HepG2 (cell line): Measurements from ENCODE around the gene TM9SF3. TPM values are rescaled to one million over a fixed set of nuclear protein-coding genes. Genes with fewer than 3 reads are reported as not detected.

Experiments used
- ARNTL ChIP-seq: sonication (generic); formaldehyde crosslinking; IDR thresholded peaks from 2 replicates; pipeline ENCODE4 v1.4.0; 2020; ENCODE audit warnings: mild to moderate bottlenecking, missing genetic modification reagents
- DNMT1 ChIP-seq: sonication (generic); formaldehyde crosslinking; IDR thresholded peaks from 2 replicates; pipeline ENCODE4 v1.5.1; 2020; ENCODE audit warnings: mild to moderate bottlenecking, missing genetic modification reagents
- ETS1 ChIP-seq: sonication (generic); formaldehyde crosslinking; IDR thresholded peaks from 2 replicates; pipeline ENCODE4 v1.4.0; 2020; ENCODE audit warnings: missing genetic modification reagents
- FOXA1 ChIP-seq, 2 experiments: fragments of 450-650 bp in 1 of 2; sonication (generic) in 1 of 2; formaldehyde crosslinking in 1 of 2; IDR thresholded peaks; 2 replicates each; pipeline versions ENCODE4 v1.4.0 to v1.6.1; 2016 to 2020; ENCODE audit warnings: missing genetic modification reagents in 1 of 2
- GABPA ChIP-seq, 2 experiments: IDR thresholded peaks; 2 replicates each; pipeline ENCODE4 v1.6.1; 2011 to 2016; ENCODE audit warnings: low read depth in 2 of 2, low read length in 1 of 2, missing biosample characterization in 1 of 2, missing genetic modification characterization in 1 of 2
- HDAC2 ChIP-seq: sonication (generic); formaldehyde crosslinking; IDR thresholded peaks from 2 replicates; pipeline ENCODE4 v1.4.0; 2020; ENCODE audit warnings: missing genetic modification reagents
- HMG20B ChIP-seq: conservative IDR thresholded peaks from 2 replicates; pipeline ENCODE4 v1.6.1; 2016; ENCODE audit warnings: missing genetic modification reagents, missing compliant biosample characterization
- HMGA1 ChIP-seq: sonication (generic); formaldehyde crosslinking; conservative IDR thresholded peaks from 2 replicates; pipeline ENCODE4 v1.4.0; 2020; ENCODE audit warnings: missing genetic modification reagents
- MEF2D ChIP-seq: sonication (generic); formaldehyde crosslinking; IDR thresholded peaks from 2 replicates; pipeline ENCODE4 v1.5.1; 2020; ENCODE audit warnings: mild to moderate bottlenecking, missing genetic modification reagents
- MIXL1 ChIP-seq: IDR thresholded peaks from 2 replicates; pipeline ENCODE4 v1.6.1; 2016
- MLLT10 ChIP-seq: sonication (generic); formaldehyde crosslinking; IDR thresholded peaks from 2 replicates; pipeline ENCODE4 v1.4.0; 2020; ENCODE audit warnings: missing genetic modification reagents
- MYC ChIP-seq: sonication (generic); formaldehyde crosslinking; IDR thresholded peaks from 2 replicates; pipeline ENCODE4 v1.9.0; 2021; ENCODE audit warnings: missing genetic modification reagents, borderline replicate concordance
- REXO4 ChIP-seq: sonication (generic); formaldehyde crosslinking; IDR thresholded peaks from 2 replicates; pipeline ENCODE4 v1.8.0; 2022; ENCODE audit warnings: missing genetic modification reagents, mild to moderate bottlenecking, borderline replicate concordance
- SKIL ChIP-seq: sonication (generic); formaldehyde crosslinking; IDR thresholded peaks from 2 replicates; pipeline ENCODE4 v1.8.0; 2022; ENCODE audit warnings: missing genetic modification reagents, mild to moderate bottlenecking, moderate library complexity, borderline replicate concordance
- TBL1XR1 ChIP-seq: fragments of 150-350 bp; IDR thresholded peaks from 2 replicates; pipeline ENCODE4 v1.6.1; 2014; ENCODE audit warnings: borderline replicate concordance, low read length; ENCODE audit not compliant: partially characterized antibody
- ZNF501 ChIP-seq: sonication (generic); formaldehyde crosslinking; IDR thresholded peaks from 2 replicates; pipeline ENCODE4 v1.5.1; 2020; ENCODE audit warnings: mild to moderate bottlenecking, moderate library complexity, missing genetic modification reagents
- ZNF616 ChIP-seq: sonication (generic); formaldehyde crosslinking; IDR thresholded peaks from 2 replicates; pipeline ENCODE4 v1.5.0; 2020; ENCODE audit warnings: low read depth, mild to moderate bottlenecking, missing genetic modification reagents
- ZSCAN5A ChIP-seq: sonication (generic); formaldehyde crosslinking; IDR thresholded peaks from 2 replicates; pipeline ENCODE4 v1.8.0; 2022; ENCODE audit warnings: mild to moderate bottlenecking, missing genetic modification reagents, borderline replicate concordance
- polyA plus RNA-seq, 8 experiments: library from polyadenylated mRNA; depleted of rRNA in 3 of 8; stranded (reverse) in 7 of 8; unstranded in 1 of 8; fragments of >200 nt; fragmentation: Illumina TruSeq in 4 of 8; extraction: Trizol in 4 of 8; gene quantifications; 2 replicates each; pipeline versions ENCODE4 v1.2.1 to v1.2.3, GENCODE V29; 2011 to 2016; ENCODE audit warnings: low read depth in 4 of 8, missing spikeins in 1 of 8, mixed read lengths in 1 of 8; ENCODE audit not compliant: insufficient read depth in 1 of 8
- total RNA-seq, 5 experiments: library from RNA; depleted of rRNA; stranded (reverse); fragments of >200 nt; fragmentation: Illumina TruSeq; extraction: Trizol; gene quantifications; 2 replicates each; pipeline ENCODE4 v1.2.3, GENCODE V29; 2016; ENCODE audit warnings: low read depth in 1 of 5
- TF ChIP-seq, protein P1 (sequence below): fragments of 450-650 bp; IDR thresholded peaks from 2 replicates; pipeline ENCODE4 v1.6.1; 2017
- TF ChIP-seq, protein P2 (sequence below): sonication (generic); formaldehyde crosslinking; IDR thresholded peaks from 2 replicates; pipeline ENCODE4 v1.5.0; 2020; ENCODE audit warnings: mild to moderate bottlenecking, missing genetic modification reagents

TM9SF3 gene
- total and polyA plus RNA-seq, 2 of the 13 experiments (the other 11 are each of a cell fraction or from before 2014, with no cell fraction given), result 43.8 to 120 TPM

GRCh38 chr10:96596422-96597407 is 9.9 kb upstream of the TM9SF3 start (continued):
- TF ChIP-seq ZSCAN5A (CRISPR knock-in tag), result peak; percentile 20; the same call in 1 of the 2 replicates
- no peak for TF ChIP-seq HMGA1
- peak; percentile 89 for TF ChIP-seq HDAC2 (CRISPR knock-in tag)
- peak; percentile 84 for TF ChIP-seq MEF2D (CRISPR knock-in tag)
- TF ChIP-seq FOXA1 (IDR thresholded peaks at IDR 0.05), result peak; percentile 85
- TF ChIP-seq FOXA1 (CRISPR knock-in tag; IDR thresholded peaks at IDR 0.05), result peak; percentile 81
- TF ChIP-seq REXO4 (CRISPR knock-in tag), result no peak
- TF ChIP-seq MYC (CRISPR knock-in tag), result no peak
- no peak for TF ChIP-seq DNMT1 (CRISPR knock-in tag)
- TF ChIP-seq, protein P1, sequence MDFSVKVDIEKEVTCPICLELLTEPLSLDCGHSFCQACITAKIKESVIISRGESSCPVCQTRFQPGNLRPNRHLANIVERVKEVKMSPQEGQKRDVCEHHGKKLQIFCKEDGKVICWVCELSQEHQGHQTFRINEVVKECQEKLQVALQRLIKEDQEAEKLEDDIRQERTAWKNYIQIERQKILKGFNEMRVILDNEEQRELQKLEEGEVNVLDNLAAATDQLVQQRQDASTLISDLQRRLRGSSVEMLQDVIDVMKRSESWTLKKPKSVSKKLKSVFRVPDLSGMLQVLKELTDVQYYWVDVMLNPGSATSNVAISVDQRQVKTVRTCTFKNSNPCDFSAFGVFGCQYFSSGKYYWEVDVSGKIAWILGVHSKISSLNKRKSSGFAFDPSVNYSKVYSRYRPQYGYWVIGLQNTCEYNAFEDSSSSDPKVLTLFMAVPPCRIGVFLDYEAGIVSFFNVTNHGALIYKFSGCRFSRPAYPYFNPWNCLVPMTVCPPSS, result no peak
- no peak for TF ChIP-seq ETS1 (CRISPR knock-in tag)
- no peak for TF ChIP-seq ZNF616
- no peak for TF ChIP-seq GABPA (IDR thresholded peaks at IDR 0.05; ENCODE audit: low read depth, low read length)
- TF ChIP-seq GABPA (CRISPR knock-in tag; IDR thresholded peaks at IDR 0.05; ENCODE audit: low read depth), result no peak
- peak; percentile 77 for TF ChIP-seq ARNTL (CRISPR knock-in tag)
- TF ChIP-seq, protein P2, sequence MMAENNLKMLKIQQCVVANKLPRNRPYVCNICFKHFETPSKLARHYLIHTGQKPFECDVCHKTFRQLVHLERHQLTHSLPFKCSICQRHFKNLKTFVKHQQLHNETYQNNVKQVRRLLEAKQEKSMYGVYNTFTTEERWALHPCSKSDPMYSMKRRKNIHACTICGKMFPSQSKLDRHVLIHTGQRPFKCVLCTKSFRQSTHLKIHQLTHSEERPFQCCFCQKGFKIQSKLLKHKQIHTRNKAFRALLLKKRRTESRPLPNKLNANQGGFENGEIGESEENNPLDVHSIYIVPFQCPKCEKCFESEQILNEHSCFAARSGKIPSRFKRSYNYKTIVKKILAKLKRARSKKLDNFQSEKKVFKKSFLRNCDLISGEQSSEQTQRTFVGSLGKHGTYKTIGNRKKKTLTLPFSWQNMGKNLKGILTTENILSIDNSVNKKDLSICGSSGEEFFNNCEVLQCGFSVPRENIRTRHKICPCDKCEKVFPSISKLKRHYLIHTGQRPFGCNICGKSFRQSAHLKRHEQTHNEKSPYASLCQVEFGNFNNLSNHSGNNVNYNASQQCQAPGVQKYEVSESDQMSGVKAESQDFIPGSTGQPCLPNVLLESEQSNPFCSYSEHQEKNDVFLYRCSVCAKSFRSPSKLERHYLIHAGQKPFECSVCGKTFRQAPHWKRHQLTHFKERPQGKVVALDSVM (CRISPR knock-in tag), result no peak
- peak; percentile 31 for TF ChIP-seq TBL1XR1
- peak; percentile 56; the same call in 1 of the 2 replicates for TF ChIP-seq SKIL (CRISPR knock-in tag)
- no peak for TF ChIP-seq MLLT10 (CRISPR knock-in tag)
- no peak for TF ChIP-seq ZNF501 (CRISPR knock-in tag)
- peak; percentile 72; the same call in 1 of the 2 replicates for TF ChIP-seq MIXL1 (CRISPR knock-in tag)
- peak; percentile 73; the same call in 1 of the 2 replicates for TF ChIP-seq HMG20B (CRISPR knock-in tag)
